ENCODE results near the gene PODNL1.
A peak's percentile ranks its signal among the peaks of the same experiment; 100 is the strongest.

PODNL1 gene, protein sequence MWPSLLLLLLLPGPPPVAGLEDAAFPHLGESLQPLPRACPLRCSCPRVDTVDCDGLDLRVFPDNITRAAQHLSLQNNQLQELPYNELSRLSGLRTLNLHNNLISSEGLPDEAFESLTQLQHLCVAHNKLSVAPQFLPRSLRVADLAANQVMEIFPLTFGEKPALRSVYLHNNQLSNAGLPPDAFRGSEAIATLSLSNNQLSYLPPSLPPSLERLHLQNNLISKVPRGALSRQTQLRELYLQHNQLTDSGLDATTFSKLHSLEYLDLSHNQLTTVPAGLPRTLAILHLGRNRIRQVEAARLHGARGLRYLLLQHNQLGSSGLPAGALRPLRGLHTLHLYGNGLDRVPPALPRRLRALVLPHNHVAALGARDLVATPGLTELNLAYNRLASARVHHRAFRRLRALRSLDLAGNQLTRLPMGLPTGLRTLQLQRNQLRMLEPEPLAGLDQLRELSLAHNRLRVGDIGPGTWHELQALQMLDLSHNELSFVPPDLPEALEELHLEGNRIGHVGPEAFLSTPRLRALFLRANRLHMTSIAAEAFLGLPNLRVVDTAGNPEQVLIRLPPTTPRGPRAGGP

DNA sequence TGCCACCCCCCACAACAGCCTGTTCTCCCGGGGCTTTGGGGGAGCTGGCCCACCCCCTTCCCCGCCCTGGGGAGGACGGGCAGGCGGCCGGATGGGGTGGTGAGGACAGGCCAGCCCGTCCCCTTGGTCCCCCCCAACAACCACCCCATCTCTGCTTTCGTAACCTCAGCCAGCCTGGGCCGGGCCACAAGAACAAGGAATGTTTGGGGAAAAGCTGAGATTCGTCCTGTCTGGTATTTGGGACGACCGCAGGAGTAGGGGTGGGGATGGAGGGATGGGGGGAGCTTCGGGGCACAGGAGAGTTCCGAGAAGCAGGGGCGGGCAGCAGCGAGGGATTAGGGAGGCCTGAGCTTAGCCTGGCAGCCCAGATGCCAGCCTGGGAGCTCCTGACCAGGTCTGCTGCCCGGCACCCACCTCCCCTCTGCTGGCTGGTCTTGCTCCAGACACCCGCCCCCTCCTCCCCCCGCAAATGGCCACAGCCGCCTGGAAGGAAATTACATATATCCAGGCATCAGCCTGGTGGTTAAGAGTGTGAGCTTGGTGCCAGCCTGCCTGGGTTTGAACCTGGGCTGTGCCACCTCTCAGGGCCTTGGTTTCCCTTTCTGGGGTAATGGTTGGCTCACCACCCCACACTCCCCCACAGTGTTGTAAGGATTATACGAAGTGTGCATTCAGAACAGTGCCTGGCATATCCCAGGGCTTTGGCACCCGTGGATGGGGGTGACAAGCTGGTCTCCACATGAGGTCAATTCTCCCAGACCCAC, at the start of gene PODNL1:
PODNL1 (minus strand) TSS at position 117 of the 764 bp plus-strand sequence. CDS start 236 bp downstream, outside the sequence.
- no peak for DNase-seq (ENCODE audit: low read depth in 2 of 2)

DNA sequence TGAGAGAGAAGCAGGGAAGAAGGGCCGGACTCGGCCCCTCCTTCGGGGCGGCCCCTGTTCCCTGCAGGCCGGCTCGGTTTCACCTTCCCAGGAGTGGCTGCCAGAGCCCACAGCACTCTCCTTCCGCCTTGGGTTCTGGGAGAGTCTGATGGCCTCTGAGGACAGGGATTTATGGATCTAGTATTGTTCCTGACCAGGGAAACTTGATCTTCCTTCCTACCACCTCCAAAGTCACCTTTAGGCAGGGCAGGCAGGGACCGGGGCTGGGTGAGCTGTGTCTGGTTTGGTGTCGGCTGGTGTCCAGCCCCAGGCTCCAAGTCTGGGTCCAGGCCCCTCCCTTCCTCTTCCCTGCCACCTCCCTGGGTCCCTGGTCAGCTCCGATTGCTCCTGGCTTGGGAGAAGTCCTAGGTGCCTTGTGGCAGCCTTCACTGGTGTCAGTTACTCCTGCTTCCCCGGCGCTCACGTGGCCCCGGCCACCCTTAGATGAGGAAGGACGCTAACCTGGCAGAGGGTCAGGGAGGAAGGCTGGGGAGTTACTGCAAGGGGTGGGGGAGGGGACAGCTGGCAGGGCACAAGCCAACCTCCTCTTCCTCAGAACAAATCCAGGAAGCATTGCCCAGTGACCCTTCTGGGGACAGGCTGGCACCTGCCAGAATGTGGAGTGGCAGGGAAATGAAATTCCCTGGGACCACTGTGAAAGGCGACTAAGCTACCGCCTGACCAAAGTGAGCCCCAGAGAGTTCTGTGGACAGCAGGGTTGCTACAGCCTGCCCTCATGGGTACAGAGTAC, 49.1 kb upstream of the PODNL1 start:
- no peak for DNase-seq (ENCODE audit: low read depth in 2 of 2)

DNA sequence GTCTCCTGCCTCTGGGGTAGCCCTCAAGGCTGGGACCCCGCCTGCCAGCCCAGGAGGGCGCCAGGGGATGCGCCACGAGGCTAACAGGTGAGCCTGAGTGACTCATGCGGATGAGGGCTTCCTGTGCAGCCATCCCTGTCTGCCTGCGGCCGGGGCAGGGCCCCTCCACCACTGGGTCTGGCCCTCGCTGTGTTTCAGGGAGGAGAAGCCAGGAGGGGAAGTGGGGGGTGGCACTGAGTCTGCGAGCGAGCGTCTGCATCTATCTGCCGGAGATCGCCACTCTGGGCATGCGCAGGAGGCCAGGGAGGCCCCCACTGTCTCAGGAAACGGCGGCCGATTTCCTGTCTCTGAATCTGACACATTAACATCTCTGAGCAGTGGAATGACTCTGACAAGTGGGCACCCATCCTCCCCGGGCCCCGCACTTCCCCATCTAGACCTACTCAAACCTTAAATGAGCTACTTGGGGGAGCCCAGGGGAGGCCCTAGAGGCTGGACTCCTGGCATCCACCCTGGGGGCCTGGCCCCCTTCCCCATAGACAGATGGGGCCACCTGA, 48.2 kb upstream of the PODNL1 start:
- peak; percentile 97 to 98 for DNase-seq (ENCODE audit: low read depth in 2 of 2)

DNA sequence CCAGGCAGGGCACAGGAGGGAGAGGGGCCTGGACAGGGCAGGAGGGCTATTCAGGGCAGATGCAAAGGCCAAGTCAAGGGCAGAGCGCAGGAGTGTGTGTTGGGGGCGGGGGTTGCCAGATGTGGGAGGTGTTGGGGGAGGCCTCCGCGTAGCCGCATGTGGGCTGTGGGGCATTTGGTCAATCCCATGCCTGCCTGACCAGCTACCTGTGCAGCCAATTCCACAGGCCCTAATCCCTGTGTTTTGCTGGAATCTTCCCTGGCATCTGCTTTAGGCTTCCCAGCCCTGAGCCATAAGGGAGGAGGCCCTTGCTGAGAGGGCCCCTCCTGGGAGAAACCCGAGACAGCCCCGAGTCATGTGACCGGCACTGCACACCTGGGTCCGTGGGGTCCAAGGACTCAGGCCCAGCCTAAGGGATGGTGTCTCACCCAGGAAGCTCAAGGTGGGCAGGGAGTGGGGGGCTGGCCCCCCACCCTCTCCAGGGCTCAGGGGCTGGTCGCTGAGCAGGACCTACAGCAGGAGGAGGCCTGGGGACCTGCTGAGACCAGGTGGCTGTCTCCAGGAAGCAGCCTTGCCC, 47.6 kb upstream of the PODNL1 start:
- DNase-seq (ENCODE audit: low read depth in 2 of 2): no peak

DNA sequence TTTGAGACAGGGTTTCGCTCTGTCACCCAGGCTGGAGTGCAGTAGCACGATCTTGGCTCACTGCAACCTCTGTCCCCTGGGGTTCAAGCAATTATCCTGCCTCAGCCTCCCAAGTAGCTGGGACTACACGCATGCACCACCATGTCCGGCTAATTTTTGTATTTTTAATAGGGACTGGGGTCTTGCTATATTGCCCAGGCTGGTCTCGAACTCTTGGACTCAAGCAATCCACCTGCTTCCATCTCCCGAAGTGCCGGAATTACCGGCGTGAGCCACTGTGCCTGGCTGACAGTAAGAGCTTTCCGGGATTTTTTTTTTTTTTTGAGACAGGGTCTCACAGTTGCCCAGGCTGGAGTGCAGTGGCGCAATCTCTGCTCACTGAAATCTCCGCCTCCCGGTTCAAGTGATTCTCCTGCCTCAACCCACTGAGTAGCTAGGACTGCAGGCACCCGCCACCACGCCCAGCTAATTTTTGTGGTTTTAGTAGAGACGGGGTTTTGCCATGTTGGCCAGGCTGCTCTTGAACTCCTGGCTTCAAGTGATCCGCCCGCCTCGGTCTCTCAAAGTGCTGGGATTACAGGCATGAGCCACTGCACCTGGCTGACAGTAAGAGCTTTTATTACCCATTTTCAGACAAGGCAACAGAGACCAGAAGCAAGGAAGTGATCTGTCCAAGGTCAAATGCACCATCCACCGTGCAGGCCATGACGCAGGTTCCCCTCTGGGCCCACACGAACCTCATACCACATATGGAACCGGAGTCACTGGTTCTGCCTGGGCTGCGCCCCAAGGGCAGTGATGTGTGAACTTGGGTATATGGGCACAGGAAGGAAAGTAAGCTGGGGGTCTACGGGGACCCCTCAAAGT, 46.9 kb upstream of the PODNL1 start:
- no peak for DNase-seq (ENCODE audit: low read depth in 2 of 2)

DNA sequence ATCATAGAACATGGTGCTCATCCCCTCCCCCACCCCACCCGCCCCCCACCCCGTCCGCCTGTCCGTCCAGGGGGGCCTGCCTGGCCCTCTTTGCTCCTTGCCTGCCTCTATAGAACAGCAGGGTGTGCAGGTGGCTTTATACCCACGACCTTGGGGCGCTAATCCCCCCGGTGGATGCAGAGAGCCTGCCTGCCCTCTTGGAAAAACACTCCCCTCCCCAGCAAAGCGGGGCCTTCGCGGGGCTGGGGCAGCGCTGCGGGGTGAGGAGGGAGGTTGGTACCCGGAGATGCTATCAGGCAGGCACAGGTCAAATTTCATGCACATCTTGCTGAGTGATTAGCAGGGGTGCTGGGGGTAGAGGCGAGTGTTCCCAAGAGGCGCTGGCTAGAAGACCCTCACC, 46.0 kb upstream of the PODNL1 start:
- DNase-seq (ENCODE audit: low read depth in 2 of 2): no peak

DNA sequence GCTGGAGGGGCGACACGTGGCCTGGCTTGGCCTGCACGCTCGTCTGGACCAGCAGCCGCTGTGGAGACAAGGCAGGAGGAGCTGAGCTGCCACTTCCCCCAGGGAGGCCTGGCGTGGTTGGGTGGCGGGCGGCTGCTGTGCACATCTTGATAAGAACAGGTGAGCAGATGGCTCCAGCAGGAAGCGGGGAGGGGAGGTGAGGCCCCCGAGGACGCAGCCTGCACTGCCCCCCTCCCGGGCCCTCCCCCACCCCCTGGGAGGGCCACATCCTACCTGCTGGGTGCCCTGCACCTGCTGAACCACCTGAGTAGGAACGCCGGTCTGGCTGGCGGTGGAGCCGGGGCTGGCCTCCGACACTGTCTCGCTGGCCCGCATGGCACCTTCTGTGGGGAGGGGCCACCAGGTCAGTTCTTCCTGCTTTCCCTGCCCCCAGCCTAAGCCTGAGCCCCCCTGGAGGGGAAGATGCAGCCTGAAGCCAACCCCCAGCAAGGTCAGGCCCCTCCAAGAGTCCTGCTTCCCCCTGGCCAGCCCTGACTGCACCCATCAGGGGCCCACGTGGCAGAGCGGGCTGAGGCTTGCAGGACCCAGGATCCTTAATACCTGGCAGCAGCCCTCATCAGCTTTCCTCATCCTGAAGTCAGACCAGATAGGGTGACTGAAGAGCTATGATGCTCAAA, 45.1 kb upstream of the PODNL1 start:
- DNase-seq (ENCODE audit: low read depth in 2 of 2): no peak

DNA sequence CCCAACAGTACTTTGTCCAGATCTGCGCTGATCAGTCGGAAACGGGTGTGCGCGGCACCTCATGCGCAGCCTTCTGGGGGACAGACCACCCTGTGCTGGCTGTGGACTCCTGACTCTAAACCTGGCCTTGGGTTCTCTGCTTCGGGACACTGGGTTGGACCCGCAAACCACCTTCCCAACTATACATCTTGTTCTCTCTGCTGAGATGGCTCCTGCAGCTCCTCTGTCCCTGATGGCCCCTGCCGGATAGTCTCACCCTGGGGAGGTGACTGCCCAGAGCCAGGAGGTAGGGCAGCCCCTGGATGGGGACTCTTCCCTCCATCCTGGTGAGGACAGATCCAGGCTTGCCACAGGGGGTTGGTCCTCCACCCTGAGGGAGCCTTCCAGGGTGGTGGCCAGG, 44.6 kb upstream of the PODNL1 start:
- DNase-seq (ENCODE audit: low read depth in 2 of 2): no peak

DNA sequence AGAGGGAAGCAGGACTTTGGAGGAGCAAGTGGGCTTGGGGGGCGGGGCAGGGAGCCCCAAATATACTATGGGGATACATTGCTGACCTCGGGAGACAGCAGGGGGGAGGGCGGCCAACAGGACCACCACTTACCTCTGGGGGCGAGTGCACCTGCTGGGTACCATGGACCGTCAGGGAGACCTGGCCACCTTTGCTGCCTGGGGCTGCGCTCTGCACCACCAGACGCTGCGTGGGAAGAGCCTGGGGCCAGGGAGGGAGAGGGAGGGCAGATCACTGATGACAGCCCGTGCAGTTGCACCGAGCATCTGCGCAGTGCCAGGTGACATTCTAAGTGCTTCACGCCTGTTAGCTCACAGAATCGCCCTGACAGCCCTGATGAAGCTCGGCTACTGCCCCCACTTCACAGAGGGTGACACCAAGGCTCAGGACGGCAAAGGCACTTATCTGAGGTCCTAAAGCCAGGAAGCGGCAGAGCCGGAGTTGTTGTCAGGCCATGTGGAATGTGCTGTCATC, 43.8 kb upstream of the PODNL1 start:
- no peak for DNase-seq (ENCODE audit: low read depth in 2 of 2)

DNA sequence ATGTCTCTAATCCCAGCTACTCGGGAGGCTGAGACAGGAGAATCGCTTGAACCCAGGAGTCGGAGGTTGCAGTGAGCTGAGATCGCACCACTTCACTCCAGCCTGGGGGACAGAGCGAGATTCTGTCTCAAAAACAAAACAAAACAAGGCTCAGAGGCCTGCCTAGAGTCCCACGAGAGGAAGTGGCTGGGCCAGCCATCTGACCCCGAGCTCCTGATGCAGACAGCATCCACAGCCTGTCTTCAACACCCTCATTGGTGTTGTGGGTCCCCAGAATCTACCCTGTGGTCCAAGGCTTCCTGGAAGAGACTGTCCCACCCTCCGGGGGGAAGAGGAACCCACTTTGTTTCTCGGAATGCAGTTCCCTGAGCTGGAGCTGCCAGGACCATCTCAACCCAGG, 43.2 kb upstream of the PODNL1 start:
- no peak for DNase-seq (ENCODE audit: low read depth in 2 of 2)

DNA sequence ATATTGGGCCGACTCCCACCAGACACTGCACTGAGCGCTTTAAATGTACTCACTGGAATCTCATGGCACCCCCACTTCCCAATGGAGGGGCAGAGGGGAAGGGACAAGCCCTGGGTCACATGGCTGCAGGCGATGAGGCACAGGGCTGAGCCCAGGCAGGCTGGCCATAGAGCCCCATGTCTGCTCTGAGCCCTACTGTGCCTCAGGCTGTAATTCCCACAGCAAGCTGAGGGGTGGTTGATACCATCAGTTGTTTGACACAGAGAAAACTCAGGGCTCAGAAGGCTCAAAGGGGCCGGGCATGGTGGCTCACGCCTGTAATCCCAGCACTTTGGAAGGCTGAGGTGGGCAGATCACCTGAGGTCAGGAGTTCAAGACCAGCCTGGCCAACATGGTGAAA, 42.8 kb upstream of the PODNL1 start:
- no peak for DNase-seq (ENCODE audit: low read depth in 2 of 2)

DNA sequence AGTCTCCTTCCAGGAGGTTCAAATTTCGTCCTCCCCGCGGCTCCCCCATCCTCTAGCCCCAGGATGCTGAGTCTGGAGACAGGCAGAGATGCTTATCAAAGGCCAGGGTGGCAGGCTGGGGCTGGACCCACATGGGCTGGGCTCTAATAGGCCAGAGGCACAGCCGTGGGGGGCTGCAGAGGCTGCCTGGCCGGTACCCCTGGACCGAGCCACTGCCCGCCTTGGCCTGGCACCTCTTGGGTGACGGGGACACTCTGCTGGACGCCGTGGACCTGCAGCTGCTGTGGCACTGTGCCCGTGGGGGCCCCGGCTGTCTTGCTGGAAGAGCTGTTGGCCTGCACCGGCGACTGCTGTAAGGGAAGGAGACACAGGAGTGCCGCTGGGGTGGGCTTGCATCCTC, 42.1 kb upstream of the PODNL1 start:
- DNase-seq (ENCODE audit: low read depth in 2 of 2): no peak

DNA sequence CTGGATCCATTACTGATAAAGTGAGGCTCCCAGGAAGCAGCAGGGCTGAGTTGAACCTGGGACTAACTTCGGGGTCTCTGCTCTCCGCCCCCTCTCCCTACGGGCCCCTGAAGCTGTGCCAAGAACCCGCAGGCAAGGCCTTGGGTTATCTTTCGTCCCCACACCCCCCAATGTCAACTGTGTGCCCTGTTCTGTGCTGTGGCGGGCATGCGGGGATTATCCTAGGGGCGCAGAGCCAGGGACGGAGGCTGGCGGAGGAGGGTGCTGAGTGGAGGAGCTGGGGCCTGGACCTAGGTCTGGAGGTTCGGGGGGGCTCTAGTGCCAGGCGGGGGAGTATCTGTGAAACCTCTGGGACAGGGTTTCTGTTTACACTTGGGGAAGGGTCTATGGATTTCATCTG, 41.5 kb upstream of the PODNL1 start:
- no peak for DNase-seq (ENCODE audit: low read depth in 2 of 2)

DNA sequence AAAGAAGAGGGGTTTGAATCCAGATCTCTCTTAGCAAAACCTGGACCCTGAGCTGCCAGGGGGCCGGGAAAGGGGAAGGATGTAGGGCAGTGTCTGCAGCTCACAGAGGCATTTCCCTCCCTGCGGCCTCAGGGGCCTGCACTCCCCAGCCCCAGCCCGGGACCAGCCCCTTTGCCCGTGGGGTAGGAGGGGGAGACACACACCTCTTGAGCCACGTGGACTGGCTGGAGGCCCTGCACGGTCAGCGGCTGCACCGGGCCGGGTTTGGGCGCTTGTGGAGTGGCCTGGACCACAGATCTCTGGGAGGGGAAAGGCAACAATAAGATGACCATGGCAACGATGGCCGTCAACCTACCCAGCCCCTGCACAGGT, 41.0 kb upstream of the PODNL1 start:
- no peak for DNase-seq (ENCODE audit: low read depth in 2 of 2)

DNA sequence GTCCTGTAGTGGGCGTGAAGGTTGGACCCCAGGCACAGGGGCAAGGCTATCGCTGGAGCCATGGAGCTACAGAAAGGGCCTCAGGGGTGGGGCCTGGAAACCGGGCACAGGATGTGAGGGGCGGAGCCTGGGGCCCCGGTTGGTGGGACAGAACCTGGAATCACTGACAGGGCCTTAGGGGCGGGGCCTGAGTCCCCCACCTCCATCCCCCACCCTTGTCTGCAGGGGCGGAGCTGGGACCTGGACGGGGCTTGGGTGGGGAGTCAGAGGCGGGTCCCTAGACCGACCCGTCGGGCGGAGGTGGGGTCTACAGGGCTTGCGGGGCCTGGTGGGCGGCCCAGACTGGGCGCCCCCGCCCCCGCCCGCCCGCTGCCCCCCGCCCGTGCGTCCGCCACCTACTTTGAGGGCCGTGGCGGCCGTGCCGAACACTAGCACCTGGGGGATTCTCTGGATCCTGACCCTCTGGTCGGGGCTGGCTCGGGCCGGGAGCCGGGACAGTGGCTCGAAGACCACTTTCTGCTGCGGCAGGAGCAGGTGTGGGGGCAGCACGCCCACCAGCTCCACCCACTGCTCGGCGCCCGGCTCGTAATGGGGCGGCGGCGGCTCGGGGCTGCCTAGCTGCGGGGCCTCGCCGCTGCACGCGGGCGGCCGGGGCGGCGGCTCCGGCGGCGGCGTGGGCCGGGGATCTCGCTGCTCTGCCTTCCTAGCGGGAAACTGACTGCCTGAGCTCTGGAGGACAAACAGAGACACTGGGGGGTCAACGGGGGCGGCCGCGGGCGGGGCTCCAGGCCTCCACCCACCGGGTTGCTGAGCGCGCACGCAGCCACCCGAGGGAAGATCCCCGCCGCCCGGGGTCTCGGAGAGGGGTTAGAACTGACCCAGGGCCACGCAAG, 40.4 kb upstream of the PODNL1 start:
- DNase-seq (ENCODE audit: low read depth in 2 of 2): no peak

DNA sequence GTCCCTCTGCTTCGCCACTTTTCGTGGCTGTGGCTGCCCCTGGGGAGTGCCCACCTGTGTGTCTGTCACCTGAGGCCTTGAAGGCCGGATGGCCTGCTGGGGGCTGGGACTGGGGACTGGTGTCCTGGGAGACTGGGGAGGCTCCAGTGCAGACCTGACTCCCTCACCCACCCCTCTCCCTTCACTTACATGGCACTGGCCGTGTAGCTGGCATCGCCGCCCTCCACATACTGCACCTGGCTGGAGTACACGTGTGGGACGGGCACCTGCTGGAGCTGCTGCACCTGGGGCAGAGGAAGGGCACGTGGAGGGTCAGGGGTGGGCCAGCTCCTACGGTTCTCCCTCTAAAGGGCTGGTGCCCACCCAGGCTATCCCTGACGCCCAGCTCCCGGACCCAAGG, 39.6 kb upstream of the PODNL1 start:
- DNase-seq (ENCODE audit: low read depth in 2 of 2): no peak

DNA sequence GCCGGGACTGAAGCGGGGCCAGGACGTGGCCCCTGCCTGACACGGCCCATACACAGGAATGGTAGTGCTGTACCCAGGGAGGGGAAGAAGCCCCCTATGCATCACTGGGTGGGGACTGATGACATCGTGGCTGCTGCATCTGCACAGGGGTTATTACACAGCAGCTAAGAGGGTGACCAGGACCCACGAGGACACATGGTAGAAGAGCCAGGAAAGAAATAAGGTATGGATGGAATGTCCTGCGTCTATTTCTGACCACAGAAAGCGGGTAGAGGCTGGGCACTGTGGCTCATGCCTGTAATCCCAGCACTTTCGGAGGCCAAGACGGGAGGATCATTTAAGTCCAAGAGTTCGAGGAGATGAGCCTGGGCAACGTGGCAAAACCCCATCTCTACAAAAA, 38.2 kb upstream of the PODNL1 start:
- no peak for DNase-seq (ENCODE audit: low read depth in 2 of 2)

DNA sequence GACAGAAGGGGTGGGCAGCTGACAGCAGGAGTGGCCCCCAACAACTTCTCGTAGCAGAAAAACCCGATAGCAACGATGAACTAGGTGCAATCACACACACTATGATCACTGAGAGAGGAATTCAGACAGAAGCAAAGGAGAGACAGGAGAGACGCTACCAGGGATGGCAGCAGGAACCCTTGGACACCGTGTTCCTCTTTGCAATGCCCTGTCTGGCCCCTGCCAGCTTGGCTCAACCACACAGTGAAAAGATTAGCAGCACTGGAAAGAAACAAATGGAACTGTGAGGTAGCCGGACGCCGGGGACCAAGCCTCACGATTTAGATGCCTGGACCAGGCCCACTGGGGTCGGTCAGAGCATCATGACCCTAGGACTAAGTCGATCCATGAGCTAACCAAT, 37.7 kb upstream of the PODNL1 start:
- DNase-seq (ENCODE audit: low read depth in 2 of 2): no peak

DNA sequence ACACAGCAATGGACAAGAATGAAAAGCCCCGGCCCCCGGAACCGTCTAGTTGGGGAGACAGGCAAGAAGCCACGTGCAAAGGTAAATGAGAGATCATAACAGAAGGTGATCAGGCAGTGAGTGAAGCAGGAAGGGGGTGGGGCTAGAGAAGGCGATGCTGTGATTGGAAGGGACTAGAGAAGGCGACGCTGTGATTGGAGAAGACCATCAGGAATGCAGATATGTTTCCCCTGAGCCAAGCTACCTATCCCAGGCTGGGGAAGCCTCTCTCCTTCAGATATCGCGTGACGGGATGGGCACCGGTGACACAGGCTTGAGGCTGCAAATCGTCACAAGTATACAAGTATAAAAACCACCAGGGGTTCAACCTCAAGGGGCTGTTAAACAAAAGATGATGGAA, 35.9 kb upstream of the PODNL1 start:
- no peak for DNase-seq (ENCODE audit: low read depth in 2 of 2)

Measured in activated CD8-positive, alpha-beta memory T cell treated with anti-CD3 and anti-CD28 coated beads for 4 hours (primary cell).